Renal pelvis (tissue), 4 donors: ENCODE results near the gene FRMD4A. TPM values are rescaled to one million over a fixed set of nuclear protein-coding genes. Genes with fewer than 3 reads are reported as not detected.
"Not testable (repeated sequence)": the region's sequence is repeated elsewhere in the genome, so short reads cannot be mapped to it uniquely, and the experiment has no call there.

ENCODE experiments used
- DNase-seq: peaks from one replicate; pipeline ENCODE4 v3.0.0-alpha.2; 2013
- polyA plus RNA-seq, 3 donors: library from polyadenylated mRNA; unstranded; fragments of 120-200 nt; gene quantifications; one replicate each; pipeline ENCODE4 v1.2.1, GENCODE V29; 2013; ENCODE audit not compliant: insufficient read length in 3 of 3

The FRMD4A gene
- polyA plus RNA-seq, 3 donors, result 84.7 to 99.4 (median 87.2) TPM

DNA sequence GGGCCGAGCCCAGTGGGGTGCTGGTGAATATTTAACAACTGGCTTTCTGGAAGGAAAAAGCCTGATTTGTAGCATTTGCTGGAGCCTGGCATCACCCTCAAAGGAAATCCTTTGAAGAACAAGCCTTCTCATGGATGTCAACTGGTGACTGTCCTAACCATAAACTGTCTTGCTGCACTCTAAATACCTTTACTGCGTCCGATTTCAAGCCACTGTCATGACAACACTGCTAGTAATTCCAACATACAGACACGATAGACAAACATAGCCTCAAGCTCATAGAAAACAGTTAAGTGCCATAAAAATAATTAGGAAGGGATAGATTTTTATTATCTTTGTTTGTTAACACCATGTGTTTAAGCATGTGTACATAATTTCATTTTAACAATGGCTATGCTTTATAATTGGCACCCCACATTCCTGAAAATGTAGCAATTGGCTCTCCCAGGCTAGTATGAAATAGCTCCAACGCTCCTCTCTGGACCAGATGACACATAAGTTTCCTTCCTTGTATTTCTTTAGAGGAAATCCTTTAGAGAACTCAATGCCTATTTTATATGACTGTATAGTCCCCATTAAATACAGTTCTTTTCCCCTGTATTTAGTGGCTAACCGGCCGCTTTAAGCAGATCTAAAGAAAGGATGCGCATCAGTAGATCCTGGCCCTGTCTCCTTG is 470.6 kb downstream of the FRMD4A start:
- DNase-seq, result no peak

DNA sequence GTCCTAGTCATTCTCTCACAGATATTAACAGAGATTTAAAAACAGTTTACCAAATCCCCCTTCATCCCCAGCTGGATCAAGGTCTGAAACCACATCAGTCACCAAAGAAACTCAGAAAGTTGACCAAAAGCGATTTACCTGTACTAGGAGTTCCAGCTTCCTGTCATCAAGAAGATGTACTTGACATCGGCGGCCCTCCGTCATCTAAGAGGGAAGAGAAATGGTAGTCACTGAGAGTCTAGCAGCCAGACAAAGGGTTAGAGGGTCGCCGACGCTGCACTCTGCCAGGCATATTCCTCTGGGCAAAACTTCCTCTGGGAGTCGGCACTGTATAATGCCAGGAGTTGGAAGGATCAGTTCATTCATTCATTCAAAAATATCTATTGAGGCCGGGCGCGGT is 472.0 kb downstream of the FRMD4A start:
- no peak for DNase-seq

DNA sequence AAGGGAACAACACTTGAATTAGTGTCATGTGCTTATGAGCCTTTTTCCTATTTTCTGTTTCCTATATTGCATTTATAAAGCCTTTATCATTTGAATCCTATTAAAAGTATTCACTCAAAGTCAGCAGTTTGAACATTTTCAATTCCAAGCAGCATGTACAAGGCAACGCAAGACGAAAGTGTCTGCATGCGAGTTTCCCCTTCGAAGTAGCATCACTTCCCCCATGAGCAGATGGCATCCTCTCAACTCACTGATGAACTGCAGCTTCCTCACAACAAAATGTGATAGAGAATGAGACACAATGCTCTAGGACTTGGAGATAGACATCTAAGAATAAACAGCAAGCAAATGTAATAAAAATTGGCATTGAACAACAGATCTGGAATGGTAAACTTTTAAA is 473.3 kb downstream of the FRMD4A start:
- DNase-seq, result no peak

DNA sequence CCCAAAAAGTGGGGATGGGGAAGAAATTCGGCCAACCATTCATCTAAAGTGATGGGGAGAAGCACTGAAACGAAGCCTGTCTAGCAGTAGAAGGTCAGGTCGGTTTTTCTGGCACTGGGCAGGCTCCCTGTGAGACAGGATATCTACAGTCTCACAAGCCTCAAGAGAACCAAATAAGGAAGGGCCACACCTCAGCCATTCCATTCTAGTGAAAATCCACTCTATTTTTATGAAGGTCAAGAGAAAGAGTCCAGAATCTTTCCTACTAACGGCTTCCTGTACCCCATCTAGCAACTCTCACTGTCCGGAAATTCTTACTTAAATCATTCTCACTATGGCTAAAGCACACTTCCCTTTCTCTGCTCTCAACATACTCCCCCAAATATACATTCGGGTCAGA is 476.9 kb downstream of the FRMD4A start:
- DNase-seq, result no peak

DNA sequence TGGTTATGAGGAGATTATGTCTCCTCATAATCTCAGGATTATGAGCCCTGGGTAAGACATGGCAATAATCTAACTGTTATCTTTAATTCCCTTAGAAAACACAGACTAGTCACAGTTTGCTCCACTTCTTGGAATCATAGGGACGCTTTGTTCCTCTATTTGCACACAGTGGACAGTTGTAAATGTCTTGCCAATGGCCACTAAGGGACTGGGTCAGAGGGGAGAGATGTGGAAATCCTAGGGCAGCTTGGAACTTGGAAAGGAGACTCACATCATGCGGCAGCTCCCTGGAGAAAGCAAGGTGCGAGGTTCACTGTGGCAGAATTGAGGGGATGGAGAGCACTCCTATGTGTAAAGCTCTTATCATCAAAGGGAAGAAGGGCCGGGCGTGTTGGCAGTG is 477.9 kb downstream of the FRMD4A start:
- no peak for DNase-seq

DNA sequence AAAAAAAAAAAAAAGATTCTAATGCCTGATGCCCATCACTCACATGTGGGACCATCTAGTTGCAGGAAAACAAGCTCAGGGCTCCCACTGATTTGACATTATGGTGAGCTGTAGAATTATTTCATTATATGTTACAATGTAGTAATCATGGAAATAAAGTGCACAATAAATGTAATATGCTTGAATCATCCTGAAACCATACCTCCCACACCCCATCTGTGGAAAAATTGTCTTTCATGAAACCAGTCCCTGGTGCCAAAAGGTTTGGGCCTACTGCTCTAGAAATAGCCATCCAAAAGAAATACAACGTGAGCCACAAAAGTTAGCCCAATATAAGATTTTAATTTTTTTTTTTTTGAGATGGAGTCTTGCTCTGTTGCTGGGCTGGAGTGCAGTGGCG is 478.8 kb downstream of the FRMD4A start:
- DNase-seq, result no peak

DNA sequence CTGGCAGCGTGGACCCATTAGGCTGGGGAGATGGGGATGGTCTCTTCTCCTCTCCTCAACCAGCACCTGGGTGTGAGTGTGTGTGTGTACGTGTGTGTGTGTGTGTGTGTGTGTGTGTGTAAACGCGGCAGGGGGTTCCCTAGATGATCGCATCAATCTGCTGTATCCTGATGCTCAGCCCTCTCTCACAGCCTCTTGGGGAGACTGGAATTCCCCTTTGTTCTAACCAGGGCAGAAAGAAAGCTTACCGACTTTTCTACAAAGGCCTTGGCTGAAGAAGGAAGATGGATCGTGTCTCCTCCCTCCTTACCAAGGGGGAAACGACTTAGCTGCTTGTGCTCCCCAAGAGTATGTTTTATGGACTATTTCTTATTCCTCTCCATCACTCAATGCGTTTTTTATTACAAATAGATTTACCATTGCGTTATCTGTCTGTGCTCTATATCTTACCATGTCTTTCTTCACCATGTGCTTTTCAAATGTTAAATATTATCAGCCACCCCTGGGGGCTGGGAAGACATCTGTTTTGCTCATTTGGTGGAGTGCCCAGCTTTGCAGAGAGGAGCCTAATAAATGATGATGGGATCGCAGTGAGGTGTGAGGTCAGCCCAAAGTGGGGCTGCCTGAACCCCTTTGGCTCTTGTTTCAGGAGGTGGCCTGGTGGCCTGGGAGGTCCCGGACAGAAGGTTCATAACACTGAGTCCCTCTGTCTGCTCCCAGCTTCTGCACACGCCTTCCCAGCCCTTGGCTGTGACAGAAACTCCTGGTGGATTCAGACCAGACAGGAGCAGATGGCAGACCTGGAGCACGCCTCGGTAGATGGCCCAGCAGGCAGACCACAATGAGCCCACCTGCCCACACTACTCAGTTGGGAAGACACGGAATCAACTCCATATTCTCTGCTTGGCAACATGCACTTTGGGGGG is 481.9 kb downstream of the FRMD4A start:
- no peak for DNase-seq

DNA sequence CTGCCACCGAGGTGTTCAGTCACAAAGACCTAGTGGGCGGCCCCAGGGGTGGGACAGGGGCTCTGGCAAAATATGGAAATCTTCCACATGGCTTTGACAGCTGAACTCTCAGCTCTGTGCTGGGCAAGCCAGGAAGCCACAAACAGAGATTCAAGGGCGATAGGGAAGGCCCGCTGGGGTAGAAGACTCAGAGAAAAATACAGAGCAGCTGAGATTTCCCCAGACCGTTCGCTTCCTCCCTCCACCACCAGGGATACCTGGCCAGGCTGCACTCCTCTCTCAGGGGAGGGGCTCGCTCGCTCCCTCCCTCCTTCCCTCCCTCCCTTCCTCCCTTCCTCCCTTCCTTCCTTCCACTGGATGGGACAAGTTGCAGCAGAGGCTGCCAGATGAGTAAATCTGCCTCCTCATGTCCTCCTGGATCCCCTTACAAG is 483.5 kb downstream of the FRMD4A start:
- DNase-seq, result no peak

DNA sequence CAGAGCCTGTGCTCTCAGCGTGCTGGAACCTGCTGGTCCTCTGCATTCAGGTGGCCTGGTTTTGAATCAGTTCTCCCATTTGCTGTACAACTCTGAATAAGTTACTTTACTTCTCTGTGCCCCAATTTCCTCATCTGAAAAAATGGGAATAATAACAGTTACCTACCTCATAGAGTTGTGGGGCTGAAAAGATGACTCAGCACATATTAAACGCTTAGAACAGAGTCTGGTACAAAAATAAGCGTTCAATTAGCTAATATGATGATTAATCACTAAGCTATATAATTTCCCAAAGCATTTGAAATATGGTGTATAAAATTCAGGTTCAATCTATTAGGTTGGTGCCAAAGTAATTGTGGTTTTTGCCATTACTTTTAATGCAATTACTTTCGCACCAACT is 484.8 kb downstream of the FRMD4A start:
- no peak for DNase-seq

DNA sequence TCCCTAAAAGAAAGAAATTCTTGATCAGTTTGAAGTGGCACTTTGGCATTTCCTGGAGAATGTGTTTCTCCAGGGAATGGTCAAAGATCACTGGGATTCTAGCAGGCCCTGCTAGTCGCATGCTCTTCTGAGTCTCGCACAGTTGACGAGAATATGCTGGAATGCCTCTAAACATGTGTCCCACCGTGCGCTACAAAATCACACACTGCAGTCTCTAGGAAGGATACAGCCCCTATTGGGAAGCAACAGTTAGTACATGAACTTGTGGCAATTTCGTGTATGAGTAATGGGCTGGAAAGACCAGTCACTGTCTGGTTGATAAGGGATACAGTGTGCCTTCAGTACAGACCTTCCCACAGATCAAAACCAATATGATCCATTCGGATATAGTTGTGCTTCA is 486.1 kb downstream of the FRMD4A start:
- DNase-seq, result no peak

DNA sequence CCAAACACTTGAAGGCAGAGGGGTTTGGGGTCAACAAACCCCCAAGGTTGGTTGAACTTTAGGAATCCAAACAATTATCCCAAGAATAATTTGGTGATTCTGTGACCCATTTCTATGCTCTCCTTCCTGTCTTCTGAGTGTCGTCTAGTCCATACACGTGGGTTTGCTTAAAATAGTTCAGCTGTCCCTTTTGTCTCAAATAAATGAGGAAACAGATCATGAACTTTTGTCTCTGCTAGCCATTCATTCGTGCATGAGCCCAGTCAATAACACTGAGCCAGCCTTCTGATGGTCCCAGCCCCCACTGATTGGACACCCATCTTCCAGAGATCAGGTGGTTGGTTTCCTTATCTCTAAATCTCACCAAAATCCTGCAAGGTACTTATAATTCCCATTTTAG is 488.6 kb downstream of the FRMD4A start:
- DNase-seq, result no peak

DNA sequence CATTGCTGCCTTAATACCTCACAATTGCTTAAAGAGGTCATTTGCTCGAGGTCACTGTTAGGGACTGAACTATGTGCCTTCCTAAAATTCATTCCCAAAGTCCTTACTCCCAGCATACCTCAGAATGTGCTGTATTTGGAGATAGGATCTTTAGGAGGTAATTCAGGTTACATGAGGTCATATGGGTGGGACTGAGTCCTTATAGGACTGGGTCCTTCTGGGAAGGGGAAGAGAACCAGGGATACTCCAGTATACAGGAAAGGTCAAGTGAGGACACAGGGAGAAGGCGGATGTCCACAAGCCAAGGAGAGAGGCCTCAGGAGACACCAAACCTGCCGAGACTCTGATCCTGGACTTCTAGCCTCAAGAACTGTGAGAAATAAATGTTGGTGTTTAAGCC is 490.7 kb downstream of the FRMD4A start:
- DNase-seq, result no peak

DNA sequence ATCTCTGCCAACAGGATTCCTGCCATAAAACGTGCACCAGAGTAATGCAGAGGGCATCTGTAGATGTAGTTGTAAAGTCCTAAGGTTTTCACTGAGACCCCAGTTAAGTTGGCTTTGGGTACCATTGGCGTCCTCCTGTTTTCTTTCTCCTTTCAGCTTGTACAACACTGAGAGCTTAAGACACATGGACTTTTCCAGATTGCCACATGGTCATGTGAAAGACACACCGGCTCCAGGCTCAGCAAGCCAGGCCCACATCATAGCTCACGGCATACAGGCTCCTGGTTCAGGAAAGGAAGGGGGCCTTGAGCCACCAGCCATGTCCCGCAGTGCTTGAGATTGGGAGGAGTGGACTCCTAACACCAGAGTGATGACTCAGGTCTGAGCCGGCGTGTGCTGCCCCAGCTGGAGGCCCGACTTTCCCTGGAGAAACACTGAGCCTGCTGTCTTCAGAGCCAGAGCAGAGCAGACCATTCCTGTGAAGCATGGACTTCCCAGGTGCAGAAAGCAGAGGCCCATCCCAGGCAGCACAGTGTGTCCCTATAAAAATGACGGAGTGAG is 491.2 kb downstream of the FRMD4A start:
- DNase-seq, result no peak

DNA sequence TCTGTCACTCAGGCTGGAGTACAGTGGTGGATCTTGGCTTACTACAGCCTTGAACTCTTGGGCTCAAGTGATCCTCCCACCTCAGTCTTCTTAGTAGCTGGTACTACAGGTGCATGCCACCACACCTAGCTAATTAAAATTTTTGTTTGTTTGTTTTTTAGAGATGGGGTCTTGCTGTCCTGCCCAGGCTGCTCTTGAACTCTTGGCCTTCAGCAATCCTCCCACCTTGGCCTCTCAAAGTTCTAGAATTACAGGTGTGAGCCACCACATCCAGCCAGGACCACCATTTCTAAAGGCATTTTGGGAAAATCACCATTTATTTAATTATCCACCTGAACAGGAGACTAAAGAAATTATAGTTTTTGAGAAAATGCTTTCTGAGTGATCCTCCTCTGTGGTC is 491.7 kb downstream of the FRMD4A start:
- DNase-seq, result no peak

DNA sequence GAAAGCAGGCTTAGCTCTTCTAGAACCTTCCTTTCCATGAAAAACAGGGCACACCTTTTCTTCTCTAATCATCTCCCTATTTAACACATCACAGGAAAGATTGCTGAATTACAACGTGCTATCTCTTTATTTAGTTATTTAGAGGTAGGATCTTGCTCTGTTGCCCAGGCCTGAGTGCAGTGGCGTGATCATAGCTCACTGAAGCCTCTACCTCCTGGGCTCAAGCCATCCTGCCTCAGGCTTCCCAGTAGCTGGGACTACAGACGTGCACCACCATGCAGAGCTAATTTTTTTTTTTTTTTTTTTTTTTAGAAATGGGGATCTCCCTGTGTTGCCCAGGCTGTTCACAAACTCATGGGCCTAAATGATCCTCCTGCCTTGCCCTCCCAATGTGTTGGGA is 492.8 kb downstream of the FRMD4A start:
- DNase-seq, result no peak

DNA sequence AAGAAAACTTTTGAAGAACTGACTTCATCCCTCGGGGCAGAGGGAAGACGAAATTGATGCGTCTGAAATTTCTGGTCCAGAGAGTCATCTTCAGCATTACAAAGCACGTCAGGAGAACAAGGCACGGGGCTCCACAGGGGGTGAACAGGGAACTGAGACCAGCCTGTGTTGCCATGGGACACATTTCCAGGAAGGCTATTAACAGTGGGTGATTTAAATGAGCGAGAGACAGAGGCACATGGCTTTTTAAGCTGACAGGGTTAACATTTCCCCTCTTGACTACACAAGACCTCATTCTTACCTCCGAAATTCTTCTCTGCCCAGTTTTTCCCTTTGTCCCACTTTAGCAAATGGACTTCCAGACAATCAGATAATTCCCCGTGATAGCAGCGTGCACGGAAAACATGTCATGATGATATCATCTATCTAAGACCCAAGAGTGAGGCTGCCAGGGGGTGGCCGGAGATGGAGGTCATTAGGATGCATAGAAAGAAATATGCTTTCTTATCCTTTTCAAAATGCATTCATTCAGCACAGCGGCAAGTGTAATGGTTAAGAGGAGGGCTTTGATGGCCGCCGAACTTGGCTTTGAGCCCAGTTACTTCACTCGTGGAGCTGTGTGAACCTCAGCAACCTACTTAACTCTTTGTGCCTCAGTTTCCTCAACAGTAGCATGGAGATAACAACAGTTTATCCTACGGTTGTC is 496.0 kb downstream of the FRMD4A start:
- DNase-seq, result no peak

DNA sequence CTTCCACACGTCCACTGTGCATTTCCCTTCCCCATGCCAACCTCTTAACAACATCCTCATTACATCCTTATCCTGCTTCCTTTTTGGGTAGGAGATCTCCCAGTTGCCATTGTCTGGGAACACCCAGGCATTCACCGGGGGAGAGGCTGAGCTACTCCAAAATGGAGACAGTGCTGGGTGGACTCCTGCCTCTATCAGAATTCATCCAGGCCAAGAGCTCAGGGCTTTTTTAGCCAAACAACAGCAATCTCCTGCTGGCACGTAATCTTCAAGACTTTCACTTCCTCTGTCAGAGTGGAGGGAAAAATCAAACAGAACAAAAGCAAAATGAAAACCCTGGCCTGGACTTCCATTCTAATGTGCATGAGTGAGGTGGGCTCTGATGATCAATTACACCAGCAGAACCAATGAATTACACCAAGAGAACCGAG is 499.0 kb downstream of the FRMD4A start:
- no peak for DNase-seq

DNA sequence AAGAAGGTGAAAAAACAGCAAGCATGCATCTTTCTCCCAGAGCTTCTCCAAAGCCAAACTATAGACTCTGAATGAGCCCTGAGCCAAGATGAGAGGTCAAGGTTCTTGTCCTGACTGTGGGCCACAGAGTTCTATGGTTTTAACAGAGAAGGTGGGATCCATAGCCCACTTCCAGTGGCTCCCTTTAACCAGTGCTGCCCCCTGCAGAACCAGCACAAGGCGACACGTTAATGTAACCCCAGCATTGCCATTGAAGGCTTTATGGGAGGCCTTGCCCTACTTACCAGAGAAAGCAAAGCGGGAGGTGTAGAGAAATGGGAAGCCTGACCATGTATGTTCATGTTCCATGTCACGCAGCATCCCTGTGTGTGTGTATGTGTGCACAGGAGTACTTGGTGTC is 500.3 kb downstream of the FRMD4A start:
- no peak for DNase-seq

DNA sequence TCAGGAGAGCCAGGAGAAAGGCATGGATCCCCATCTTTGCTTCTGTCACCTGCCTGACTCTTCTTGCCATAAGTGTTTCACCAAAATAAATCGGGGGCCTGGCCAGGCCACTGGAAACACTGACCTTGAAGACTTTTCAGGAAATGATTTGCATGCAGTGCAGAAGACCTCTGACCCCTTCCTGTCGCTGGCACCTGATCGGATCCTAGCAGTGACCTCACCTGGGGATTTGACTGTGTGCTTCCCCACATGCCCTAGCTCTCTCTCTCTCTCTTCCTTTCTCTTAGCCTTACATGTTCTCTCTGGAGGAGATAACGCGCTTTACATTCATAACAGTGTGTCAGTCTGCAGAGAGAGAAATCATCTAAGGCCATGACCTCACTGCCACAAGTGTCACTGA is 500.9 kb downstream of the FRMD4A start:
- no peak for DNase-seq

DNA sequence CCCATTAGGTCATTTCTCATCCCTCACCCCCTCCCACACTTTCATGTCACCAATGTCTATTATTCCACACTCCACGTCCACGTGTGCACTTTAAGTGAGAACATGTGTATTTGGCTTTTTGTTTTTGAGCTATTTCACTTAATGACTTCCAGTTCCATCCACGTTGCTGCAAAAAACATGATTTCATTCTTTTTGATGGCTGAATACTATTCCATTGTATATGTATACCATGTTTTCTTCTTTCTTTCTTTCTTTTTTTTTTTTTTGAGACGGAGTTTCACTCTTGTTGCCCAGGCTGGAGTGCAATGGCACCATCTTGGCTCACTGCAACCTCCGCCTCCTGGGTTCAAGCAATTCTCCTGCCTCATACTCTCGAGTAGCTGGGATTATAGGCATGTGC is 502.4 kb downstream of the FRMD4A start:
- not testable (repeated sequence) for DNase-seq

DNA sequence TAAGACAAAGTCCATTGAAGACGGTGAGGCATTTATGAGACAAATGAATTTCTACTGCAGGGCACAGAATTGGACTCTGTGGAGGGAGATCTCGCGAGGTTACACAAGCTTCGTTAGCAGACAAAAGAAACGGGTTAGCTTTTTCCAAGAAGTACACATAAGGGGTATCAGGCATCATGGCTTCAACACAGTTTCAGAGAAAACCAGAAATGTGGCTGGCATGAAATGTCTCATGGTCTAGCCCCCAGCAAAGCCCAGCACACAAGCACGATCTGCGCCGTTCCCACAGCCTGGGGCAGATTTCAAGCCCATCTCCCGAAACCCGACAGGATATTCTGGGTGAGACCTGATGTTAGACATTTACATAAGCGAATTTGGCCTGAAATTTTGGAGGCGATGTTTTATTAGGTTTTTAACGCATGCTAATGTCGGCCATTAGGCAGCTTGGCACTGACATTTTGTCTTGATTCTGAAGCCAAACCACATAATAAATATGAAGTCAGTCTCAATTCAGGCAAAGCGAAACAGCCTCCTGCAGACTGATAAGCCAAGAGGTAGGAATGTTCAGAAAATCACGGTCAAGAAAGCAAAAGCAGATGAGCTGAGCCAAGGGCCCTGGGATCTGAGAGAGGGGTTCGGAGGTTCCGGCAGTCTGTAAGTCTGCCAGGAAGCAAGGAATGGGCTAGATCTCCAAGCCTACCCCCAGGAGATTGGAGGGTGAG is 503.5 kb downstream of the FRMD4A start:
- DNase-seq, result no peak
